GM19099 (cell line): ENCODE measurements around the gene CDK5RAP2.

ENCODE experiments used
- POLR2A ChIP-seq: IDR thresholded peaks from 3 replicates; pipeline ENCODE4 v1.6.1; 2011; ENCODE audit warnings: low read depth; ENCODE audit not compliant: insufficient read length; ENCODE audit errors: extremely low read depth

Gene CDK5RAP2

DNA sequence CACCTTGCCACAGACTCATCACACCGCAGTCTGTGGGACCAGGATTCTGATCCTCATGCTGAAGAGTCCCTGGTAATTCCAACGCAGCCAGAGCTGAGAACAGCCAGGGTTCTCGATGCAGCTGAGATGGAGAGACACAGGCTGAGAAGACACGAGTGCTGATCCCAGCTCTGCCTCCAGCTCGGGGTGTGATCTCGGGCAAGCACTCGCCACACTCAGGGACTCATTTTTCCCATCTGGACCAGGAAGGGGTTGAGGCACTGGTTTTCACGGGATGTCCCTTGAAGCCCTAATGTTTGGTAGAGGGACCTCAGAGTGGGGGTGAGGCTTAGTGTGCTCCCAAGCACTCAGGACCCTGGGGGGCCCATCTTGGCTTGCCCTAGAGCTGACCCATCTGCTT lies 200.4 kb downstream of the CDK5RAP2 start:
- TF ChIP-seq POLR2A: no peak

DNA sequence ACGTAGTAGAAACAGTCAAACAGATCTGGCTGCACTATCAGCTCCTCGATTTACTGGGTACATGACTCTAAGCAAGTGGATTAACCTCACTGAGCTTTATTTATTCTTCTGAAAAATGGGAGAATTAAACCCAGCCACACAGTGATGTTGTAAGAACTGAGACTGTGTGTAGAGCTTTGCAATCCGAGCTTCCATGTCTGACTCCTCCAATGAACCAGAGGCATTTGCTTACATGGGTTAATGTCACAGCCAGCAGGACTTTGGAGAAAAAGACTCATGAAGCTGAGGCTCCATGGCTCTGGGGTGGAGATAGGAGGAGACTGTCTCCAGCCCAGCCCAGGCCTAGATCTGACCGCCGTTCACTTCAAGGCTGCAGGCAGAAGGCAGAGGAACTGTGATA lies 201.3 kb downstream of the CDK5RAP2 start:
- no peak for TF ChIP-seq POLR2A

DNA sequence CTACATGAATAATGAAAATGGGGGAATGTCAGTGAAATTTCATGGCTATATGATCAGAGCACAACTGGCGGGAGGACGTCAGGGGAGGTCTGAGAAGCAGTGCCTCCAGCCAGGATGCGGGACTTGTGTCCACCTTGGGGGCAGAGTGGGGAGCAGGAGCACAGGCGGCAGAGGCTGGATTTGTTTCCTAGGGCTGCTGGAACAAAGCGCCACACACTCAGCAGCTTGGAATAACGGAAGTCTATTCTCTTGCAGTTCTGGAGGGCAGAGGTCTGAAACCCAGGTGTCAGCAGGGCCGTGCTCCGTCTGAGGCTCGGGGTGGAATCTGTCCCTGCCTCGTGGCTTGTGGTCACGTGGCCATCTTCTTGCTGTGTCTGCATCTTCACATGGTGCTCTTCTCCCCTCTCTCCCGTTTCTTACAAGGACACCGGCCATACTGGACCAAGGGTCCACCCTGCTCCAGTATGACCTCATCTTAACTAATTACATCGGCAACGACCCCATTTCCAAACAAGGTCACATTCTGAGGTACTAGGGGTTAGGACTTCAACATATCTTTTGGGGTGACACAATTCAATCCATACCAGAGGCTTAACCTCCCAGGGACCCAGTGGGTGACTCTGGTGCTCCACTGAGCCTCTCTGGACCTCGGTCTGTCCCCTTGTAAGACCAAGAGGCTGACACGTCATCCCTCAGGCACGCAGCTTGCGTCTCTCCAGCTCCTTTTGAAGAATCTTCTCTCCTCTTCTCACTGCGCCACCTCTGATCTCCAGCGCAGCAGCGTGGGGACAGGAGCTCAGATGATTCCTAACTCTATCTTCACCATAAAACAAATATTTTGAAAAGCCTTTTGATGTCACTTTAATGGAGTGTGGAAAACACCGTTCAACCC lies 202.5 kb downstream of the CDK5RAP2 start:
- TF ChIP-seq POLR2A: no peak

DNA sequence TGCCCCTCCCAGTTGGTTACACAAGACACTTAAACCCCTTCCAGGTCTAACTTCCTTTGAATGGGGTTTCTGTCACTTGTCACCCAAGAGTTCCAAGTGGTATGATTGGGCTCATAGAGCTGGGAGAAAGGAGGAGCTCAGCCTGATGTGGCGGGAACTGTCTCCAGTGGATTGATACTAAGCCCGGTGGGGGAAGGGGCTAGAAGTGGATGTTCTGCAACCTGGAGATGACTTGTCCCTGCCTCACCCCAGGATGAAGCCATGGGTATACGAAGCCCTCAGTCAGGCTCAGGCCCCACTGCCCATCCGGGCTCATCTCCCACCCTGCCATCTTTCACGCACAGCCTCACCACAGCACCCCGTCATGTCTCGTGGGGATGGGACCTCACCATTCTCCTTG lies 203.9 kb downstream of the CDK5RAP2 start:
- no peak for TF ChIP-seq POLR2A

DNA sequence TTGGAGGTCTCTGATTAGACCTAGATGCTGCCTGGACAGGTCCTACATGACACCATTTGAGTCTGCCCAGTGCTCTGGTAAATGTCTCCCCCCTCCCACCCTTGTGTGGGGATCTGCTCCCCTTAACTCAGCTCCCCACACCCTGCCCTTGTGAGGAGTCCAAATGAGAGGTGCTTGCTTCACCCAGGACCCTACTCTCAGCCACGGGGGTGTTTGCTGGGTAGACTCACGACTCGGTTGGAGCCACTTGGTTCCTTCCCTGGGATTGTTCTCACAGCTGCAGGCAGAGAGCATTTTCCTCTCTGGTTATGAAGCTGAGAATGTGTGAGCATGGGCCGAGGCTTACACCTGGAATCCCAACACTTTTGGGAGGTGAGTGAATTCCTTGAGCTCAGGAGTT lies 204.7 kb downstream of the CDK5RAP2 start:
- TF ChIP-seq POLR2A: no peak

DNA sequence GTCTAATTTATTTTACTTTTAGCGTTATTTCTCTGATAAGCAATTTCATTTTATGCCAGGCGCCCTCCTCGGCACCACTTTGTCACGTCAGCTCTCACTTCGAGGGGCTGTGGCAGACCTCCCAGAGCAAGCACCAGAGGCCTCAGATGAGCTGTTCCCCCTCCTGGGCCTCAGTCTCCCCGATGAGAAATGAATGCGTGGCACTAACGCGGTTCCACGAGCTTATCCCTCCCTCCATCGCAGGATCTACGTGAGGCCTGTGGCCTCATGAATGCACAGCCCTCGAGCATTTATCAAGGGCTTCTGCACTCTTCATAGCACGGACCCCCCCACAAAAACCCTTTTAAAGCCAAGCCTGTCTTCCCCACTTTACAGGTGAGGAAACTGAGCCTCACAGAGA lies 205.2 kb downstream of the CDK5RAP2 start:
- TF ChIP-seq POLR2A: no peak

DNA sequence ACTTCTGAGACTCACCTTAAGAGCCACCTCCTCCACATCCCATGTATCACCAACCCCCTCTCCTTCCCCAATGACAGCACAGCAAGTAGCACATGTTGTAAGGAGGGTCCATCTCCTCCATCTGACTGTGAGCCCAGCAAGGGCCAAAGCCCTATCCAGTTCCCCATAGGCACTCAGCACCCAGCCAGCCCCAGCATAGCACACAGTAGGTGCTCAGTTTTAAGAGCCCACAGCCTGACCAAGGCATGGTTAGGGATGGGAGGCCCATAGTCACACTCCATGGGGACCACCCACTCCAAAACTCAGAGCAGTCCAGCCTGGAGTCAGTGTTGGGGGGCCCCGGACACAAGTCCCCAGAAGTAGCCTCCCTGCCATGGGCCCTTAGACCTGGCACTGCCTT lies 205.7 kb downstream of the CDK5RAP2 start:
- TF ChIP-seq POLR2A: no peak

DNA sequence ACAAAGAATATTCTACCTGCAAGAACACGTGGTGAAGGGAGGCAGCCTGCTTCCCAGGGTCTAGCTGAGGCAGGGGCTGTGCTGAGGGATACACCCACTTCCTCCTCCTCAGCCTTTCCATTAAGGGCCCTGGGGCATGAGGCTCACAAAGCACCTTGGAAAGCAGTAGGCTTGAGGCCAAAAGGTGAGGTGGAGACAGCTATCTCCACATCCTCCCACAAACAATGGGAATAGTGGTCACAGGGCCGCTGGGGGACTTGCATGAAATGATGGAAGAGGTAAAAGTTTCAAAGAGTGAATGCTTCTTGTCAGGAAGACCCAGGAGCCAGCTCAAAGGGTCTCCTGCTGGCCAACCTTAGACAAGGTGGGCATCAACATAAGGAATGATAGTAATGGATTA lies 207.9 kb downstream of the CDK5RAP2 start:
- TF ChIP-seq POLR2A: no peak

DNA sequence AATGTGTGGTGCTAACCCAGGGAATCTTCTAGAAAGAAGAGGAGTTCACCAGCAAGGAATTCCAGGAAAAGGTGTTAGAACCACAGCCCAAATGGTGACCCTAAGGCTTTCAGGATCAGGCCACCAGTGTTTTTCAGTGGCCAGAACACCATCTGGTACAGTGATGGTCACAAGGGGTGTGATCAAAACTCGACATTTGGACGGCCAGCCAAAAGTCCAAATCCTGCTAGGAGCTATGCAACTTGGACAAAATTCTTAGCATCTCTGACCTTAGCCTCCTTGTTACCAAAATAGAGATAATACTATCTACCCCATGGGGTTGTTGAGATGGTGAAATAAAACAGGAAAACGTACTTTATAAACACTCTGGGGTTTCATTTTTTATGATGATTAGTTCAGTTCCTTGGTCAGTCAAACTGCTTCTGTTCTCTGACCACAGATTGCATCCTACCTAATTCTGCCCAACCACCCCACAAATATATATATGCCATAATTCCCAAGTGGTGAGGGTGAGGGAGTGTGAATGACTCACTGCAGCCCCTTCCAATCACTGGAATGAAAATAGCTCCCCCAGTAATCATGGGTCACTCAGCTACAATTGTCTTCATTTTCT lies 210.3 kb downstream of the CDK5RAP2 start:
- TF ChIP-seq POLR2A: no peak

DNA sequence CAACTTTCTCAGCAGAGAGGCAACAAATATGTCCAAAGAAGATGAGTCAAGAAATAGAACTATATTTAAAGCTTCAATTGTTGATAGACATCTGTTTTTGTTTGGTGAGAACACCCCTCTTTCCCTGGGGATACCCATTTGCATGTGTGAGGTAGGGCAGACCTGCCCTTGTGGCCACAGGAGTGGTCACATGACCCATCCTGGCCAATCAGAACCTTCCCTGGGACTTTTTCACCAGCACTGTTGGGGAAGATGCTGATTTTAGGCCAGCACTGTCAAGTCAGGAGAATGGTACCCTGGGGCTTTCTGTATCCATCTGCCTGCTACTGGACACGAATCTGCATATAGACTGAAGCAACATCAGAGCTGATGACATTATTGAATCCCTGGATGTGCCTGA lies 211.2 kb downstream of the CDK5RAP2 start:
- TF ChIP-seq POLR2A: no peak

DNA sequence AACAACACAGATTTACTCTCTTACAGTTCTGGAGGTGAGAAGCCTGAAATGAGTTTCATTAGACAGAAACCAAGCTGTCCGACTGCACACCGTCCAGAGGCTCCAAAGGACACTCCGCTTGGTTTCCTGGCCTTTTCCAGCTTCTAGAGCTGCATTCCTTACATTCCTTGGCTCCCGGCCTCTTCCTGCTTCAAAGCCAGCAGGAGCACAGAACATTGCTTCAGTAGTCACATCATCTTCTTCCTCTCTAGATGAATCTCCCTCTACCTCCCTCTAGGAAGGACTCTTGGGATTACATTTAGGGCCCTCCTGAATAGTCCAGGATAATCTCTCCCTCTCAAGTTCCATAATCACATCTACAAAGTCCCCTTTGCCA lies 213.3 kb downstream of the CDK5RAP2 start:
- TF ChIP-seq POLR2A: no peak

DNA sequence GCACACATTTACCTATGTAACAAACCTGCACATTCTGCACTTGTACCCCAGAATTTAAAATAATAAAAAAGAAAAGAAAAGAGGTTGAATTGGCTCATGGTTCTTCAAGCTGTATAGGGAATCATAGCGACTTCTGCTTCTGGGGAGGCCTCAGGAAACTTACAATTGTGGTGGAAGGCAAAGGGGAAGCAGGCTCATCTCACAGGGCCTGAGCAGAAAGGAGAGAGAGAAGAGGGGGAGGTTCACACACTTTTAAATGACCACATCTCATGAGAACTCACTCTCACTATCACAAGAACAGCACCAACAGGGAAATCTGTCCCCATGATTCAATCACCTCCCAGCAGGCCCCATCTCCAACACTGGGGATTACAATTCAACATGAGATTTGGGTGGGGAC lies 214.6 kb downstream of the CDK5RAP2 start:
- TF ChIP-seq POLR2A: no peak

DNA sequence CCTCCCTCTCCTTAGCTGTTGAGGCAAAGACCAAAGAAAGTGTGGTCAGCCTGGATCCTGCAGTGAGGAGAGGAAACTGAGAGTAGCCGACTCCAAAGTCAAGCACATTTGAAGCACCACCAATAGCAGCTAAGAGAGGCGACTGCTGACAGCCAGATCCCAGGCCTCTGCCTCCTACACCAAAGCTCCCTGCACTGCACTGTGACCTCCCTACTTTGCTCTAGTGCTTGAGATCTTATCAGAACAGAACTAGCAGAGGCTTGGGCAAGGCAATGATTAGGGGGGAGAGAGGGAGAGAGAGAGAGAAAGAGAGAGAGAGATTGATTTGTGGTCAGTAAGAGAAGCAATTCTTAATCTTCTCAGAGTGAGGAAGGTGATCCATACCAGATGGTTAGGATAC lies 216.3 kb downstream of the CDK5RAP2 start:
- no peak for TF ChIP-seq POLR2A

DNA sequence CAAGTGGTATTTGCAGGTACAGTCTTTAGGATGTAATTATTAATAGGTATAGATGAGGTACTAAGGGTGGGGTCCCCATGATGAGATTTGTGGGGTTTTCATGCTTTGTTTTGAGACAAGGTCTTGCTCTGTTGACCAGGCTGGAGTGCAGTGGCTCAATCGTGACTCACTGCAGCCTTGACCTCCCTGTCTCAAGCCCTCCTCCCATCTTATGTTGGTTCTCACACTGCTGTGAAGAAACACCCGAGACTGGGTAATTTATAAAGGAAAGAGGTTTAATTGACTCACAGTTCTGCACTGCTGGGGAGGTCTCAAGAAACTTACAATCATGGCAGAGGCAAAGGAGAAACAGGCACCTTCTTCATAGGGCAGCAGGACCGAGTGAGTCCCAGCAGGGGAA lies 217.5 kb downstream of the CDK5RAP2 start:
- TF ChIP-seq POLR2A: no peak

DNA sequence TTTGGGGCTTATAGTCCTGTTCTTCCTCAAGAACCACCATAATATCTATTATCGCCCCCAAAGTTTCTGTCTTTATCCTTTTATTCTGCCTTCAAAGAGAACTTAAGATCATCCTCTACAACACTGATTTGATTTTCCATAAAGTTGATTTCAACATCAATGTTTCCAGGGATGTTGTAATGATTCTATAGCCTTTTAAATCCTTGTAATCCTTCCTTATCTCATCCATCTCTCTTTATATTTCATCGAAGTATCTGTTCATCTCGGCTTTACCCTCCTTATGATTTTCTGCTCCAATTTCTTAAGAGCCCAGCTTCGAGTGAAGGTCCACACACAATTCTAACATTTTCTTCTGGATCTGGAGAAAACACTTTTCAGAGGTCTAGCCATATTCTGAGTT lies 218.4 kb downstream of the CDK5RAP2 start:
- no peak for TF ChIP-seq POLR2A

DNA sequence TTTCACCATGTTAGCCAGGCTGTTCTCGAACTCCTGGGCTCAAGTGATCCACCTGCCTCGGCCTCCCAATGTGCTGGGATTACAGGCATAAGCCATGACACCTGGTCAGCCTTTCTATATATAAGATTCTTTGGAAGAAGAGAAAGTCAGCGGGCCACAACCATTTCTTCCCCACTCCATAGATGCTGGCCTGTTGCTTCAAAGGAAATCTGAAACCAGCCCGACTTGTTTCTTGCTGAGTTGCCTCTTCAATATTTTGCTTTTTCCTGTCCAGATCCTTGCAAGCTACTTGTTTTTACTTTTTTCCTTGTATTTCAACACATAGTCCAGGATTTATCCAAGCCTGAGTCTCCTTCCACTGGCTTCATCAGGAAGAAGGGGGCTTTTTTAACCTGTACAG lies 219.5 kb downstream of the CDK5RAP2 start:
- TF ChIP-seq POLR2A: no peak
